Chondrocyte (in vitro differentiated cells): Measurements from ENCODE around the gene USE1. TPM values are rescaled to one million over a fixed set of nuclear protein-coding genes. Genes with fewer than 3 reads are reported as not detected.

Experiments
- DNase-seq: peaks from one replicate; pipeline ENCODE4 v3.0.0; 2021; ENCODE audit warnings: mixed read lengths, low spot score
- H3K27ac Mint-ChIP-seq: one replicate; pipeline ENCODE4 v1.8.0; 2021; ENCODE audit warnings: mild to moderate bottlenecking, moderate library complexity, mixed read lengths; ENCODE audit not compliant: unreplicated experiment
- H3K27me3 Mint-ChIP-seq: 2 replicates; pipeline ENCODE4 v1.8.0; 2021; ENCODE audit warnings: low read depth, mixed read lengths
- H3K36me3 Mint-ChIP-seq: 2 replicates; pipeline ENCODE4 v1.8.0; 2021; ENCODE audit warnings: low read depth, mixed read lengths
- H3K4me1 Mint-ChIP-seq: 2 replicates; pipeline ENCODE4 v1.8.0; 2021; ENCODE audit warnings: low read depth, mild to moderate bottlenecking, mixed read lengths
- H3K4me3 Mint-ChIP-seq: one replicate; pipeline ENCODE4 v1.8.0; 2021; ENCODE audit warnings: mild to moderate bottlenecking, moderate library complexity, mixed read lengths; ENCODE audit not compliant: unreplicated experiment
- H3K9me3 Mint-ChIP-seq: 2 replicates; pipeline ENCODE4 v1.8.0; 2021; ENCODE audit warnings: low read depth, mixed read lengths
- CTCF ChIP-seq: fragments of 200-600 bp; sonication (generic); IDR thresholded peaks from 2 replicates; pipeline ENCODE4 v1.5.0; 2021; ENCODE audit warnings: antibody characterized with exemption, mild to moderate bottlenecking, moderate library complexity
- total RNA-seq: library from RNA; stranded (reverse); gene quantifications from 3 replicates; pipeline ENCODE4 v1.2.1, GENCODE V29; 2021

USE1 gene
- total RNA-seq, 1 donor from 2014 or later, result 29.9 TPM

GRCh38 chr19:17213334-17213733, 1.8 kb upstream of the USE1 start:
- Mint-ChIP-seq H3K4me1 (peaks cover 18% of the 10 kb centered on the region), H3K36me3 (peaks cover 27% of the 10 kb centered on the region), H3K4me3 (no peak overlapping the region), H3K9me3 (no peaks in the 10 kb centered on the region), H3K27ac (no peak overlapping the region), H3K27me3 (no peaks in the 10 kb centered on the region)
- no peak for DNase-seq
- TF ChIP-seq CTCF, result no peak

GRCh38 chr19:17214508-17215126, 540 bp upstream of the USE1 start:
- Mint-ChIP-seq H3K27me3 (no peaks in the 10 kb centered on the region), H3K4me3 (peak overlapping the region; percentile 82), H3K36me3 (peaks cover 23% of the 10 kb centered on the region), H3K9me3 (no peaks in the 10 kb centered on the region), H3K27ac (peak overlapping the region; percentile 97), H3K4me1 (peaks cover 19% of the 10 kb centered on the region)
- peak; percentile 6 for TF ChIP-seq CTCF
- DNase-seq, result no peak

GRCh38 chr19:17216058-17216670, 1.0 kb downstream of the USE1 start:
- no peaks in the 10 kb centered on the region for H3K9me3 Mint-ChIP-seq
- peaks cover 30% of the 10 kb centered on the region for H3K4me1 Mint-ChIP-seq
- H3K36me3 Mint-ChIP-seq, result peaks cover 18% of the 10 kb centered on the region
- TF ChIP-seq CTCF, result no peak
- DNase-seq, result no peak
- H3K4me3 Mint-ChIP-seq, result peak overlapping the region; percentile 82
- H3K27ac Mint-ChIP-seq, result peak overlapping the region; percentile 97
- no peaks in the 10 kb centered on the region for H3K27me3 Mint-ChIP-seq

GRCh38 chr19:17219286-17219685, 4.1 kb downstream of the USE1 start:
- Mint-ChIP-seq H3K36me3 (peaks cover 13% of the 10 kb centered on the region), H3K4me3 (no peak overlapping the region), H3K27ac (no peak overlapping the region), H3K4me1 (peaks cover 29% of the 10 kb centered on the region), H3K27me3 (no peaks in the 10 kb centered on the region), H3K9me3 (no peaks in the 10 kb centered on the region)
- DNase-seq, result no peak
- no peak for TF ChIP-seq CTCF

GRCh38 chr19:17220207-17220758, 5.1 kb downstream of the USE1 start:
- peak overlapping the region; percentile 5 for H3K27ac Mint-ChIP-seq
- no peak for TF ChIP-seq CTCF
- no peak overlapping the region for H3K4me3 Mint-ChIP-seq
- no peak for DNase-seq
- no peaks in the 10 kb centered on the region for H3K27me3 Mint-ChIP-seq
- H3K36me3 Mint-ChIP-seq, result peaks cover 13% of the 10 kb centered on the region
- H3K4me1 Mint-ChIP-seq, result peaks cover 20% of the 10 kb centered on the region
- no peaks in the 10 kb centered on the region for H3K9me3 Mint-ChIP-seq
